Neural cell (in vitro differentiated cells): ENCODE results near the gene COL5A1.

Experiments
- CTCF ChIP-seq: fragments of 450-650 bp; IDR thresholded peaks from 2 replicates; pipeline ENCODE4 v1.5.1; 2014; ENCODE audit warnings: antibody characterized with exemption, mild to moderate bottlenecking, moderate library complexity; ENCODE audit not compliant: poor library complexity, severe bottlenecking
- EP300 ChIP-seq: fragments of 450-650 bp; conservative IDR thresholded peaks from 2 replicates; pipeline ENCODE4 v1.6.1; 2014; ENCODE audit warnings: antibody characterized with exemption, mild to moderate bottlenecking, moderate library complexity; ENCODE audit not compliant: poor library complexity, severe bottlenecking
- MXI1 ChIP-seq: fragments of 450-650 bp; conservative IDR thresholded peaks from 2 replicates; pipeline ENCODE4 v1.6.1; 2014; ENCODE audit warnings: antibody characterized with exemption, mild to moderate bottlenecking; ENCODE audit not compliant: poor library complexity, severe bottlenecking
- POLR2AphosphoS5 ChIP-seq: IDR thresholded peaks from 2 replicates; pipeline ENCODE4 v1.6.1; 2012
- RAD21 ChIP-seq: fragments of 450-650 bp; conservative IDR thresholded peaks from 2 replicates; pipeline ENCODE4 v1.6.1; 2014; ENCODE audit warnings: antibody characterized with exemption, mild to moderate bottlenecking, moderate library complexity
- TAF1 ChIP-seq: IDR thresholded peaks from 2 replicates; pipeline ENCODE4 v1.6.1; 2012; ENCODE audit warnings: low read depth
- TF ChIP-seq, protein P1 (sequence below): IDR thresholded peaks from 2 replicates; pipeline ENCODE4 v1.6.1; 2012; ENCODE audit warnings: borderline replicate concordance

DNA sequence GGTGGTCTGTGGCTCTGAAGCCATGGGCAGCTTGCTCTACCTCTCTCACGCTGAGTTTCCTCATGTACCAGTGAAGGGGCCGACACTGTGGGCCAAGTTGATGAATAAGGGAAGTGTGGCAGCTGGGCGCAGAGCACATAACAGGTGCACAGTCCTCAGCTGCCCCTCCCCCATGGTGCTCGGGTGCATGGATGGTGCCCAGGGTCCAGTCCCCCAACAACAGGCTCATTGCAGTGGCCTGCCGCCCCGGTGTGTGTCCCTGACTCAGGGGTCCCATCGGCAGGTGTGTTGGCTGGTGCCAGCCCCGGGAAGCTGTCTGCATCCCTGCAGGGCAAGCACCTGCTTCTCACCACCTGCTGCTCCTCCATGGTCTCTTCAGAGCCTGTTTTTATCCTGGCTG lies 36.6 kb downstream of the COL5A1 start:
- TF ChIP-seq CTCF, result no peak
- TF ChIP-seq MXI1, result no peak
- TF ChIP-seq POLR2AphosphoS5, result no peak
- no peak for TF ChIP-seq EP300
- TF ChIP-seq, protein P1, sequence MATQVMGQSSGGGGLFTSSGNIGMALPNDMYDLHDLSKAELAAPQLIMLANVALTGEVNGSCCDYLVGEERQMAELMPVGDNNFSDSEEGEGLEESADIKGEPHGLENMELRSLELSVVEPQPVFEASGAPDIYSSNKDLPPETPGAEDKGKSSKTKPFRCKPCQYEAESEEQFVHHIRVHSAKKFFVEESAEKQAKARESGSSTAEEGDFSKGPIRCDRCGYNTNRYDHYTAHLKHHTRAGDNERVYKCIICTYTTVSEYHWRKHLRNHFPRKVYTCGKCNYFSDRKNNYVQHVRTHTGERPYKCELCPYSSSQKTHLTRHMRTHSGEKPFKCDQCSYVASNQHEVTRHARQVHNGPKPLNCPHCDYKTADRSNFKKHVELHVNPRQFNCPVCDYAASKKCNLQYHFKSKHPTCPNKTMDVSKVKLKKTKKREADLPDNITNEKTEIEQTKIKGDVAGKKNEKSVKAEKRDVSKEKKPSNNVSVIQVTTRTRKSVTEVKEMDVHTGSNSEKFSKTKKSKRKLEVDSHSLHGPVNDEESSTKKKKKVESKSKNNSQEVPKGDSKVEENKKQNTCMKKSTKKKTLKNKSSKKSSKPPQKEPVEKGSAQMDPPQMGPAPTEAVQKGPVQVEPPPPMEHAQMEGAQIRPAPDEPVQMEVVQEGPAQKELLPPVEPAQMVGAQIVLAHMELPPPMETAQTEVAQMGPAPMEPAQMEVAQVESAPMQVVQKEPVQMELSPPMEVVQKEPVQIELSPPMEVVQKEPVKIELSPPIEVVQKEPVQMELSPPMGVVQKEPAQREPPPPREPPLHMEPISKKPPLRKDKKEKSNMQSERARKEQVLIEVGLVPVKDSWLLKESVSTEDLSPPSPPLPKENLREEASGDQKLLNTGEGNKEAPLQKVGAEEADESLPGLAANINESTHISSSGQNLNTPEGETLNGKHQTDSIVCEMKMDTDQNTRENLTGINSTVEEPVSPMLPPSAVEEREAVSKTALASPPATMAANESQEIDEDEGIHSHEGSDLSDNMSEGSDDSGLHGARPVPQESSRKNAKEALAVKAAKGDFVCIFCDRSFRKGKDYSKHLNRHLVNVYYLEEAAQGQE, result no peak
- TF ChIP-seq TAF1, result no peak
- no peak for TF ChIP-seq RAD21
